ENCODE results near the gene COX5A. TPM values are rescaled to one million over a fixed set of nuclear protein-coding genes. Genes with fewer than 3 reads are reported as not detected.

Gene COX5A
- total and polyA plus RNA-seq, 5 donors from 2014 or later, result 91.8 to 512 (median 426) TPM

DNA sequence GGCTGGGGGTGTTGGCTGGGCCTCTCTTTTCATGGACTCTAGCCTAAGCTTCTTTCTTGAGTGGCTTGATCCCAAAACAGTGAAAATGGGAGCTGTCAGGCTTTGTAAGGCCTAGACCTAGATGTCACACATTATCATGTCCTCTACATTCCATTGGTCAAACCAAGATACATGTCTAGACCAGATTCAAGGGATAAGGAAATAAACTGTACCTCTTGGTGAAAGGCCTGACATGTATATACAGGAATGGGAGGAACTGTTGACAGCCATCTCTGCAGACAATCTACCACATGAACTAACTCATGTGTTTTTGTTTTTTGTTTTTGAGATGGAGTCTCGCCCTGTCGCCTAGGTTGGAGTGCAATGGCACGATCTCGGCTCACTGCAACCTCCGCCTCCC, 29.8 kb upstream of the COX5A start:
- Mint-ChIP-seq H3K27me3 (peaks cover 4% of the 10 kb centered on the region), H3K27ac (no peak overlapping the region)

DNA sequence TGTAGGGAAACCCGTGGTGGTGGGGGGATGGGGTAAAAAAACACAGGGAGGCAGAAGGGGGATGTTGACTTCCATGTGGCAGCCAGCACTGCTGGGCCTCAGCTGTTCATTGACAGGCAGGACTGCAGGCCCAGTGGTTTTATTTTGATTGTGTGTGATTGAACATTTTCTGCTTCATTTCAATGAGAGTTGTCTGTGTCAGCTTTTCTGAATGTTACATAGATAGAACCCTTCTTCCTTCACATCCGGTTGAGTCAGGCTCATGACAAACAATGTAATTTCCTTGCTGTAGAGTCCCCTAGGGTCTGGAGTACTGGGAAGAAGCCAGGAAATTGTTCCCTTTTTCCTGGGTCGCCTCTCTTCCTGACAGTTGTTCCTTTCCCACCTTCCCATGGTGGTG, 26.9 kb upstream of the COX5A start:
- H3K4me1 ChIP-seq (ENCODE audit: control insufficient read depth, insufficient read depth, low read length, poor library complexity, severe bottlenecking), result no peaks in the 10 kb centered on the region
- no peaks in the 10 kb centered on the region for H3K9me3 ChIP-seq (ENCODE audit: control insufficient read depth in 2 of 2, low read length in 2 of 2)
- no peak overlapping the region for H3K4me3 ChIP-seq (ENCODE audit: low read depth, low read length)
- no peak overlapping the region for H3K27ac Mint-ChIP-seq
- no peaks in the 10 kb centered on the region for H3K9me3 Mint-ChIP-seq
- peaks cover 0 to 4% (median 0%) of the 10 kb centered on the region in 4 donors for H3K4me1 Mint-ChIP-seq
- H3K36me3 Mint-ChIP-seq, result no peaks in the 10 kb centered on the region
- no peak overlapping the region for H3K4me3 Mint-ChIP-seq
- H3K27me3 ChIP-seq (ENCODE audit: control insufficient read depth, insufficient read depth, low read length), result peaks cover 10% of the 10 kb centered on the region
- no peaks in the 10 kb centered on the region for H3K36me3 ChIP-seq (ENCODE audit: control insufficient read depth, insufficient read depth, low read length)
- DNase-seq, result no peak
- no peak for ATAC-seq (ENCODE audit: low read depth in 2 of 2)
- H3K27ac ChIP-seq (ENCODE audit: insufficient read depth, low read length, poor library complexity, severe bottlenecking), result no peak overlapping the region
- H3K27me3 Mint-ChIP-seq, result peaks cover 21% of the 10 kb centered on the region

More for the DNA sequence above, 29.8 kb upstream of the COX5A start:
- no peak for ATAC-seq (ENCODE audit: low read depth in 2 of 2)
- H3K4me1 Mint-ChIP-seq, result peaks cover 0 to 4% (median 0%) of the 10 kb centered on the region in 4 donors
- DNase-seq, result no peak
- Histone ChIP-seq H3K27me3 (ENCODE audit: control insufficient read depth, insufficient read depth, low read length) (no peaks in the 10 kb centered on the region), H3K27ac (ENCODE audit: insufficient read depth, low read length, poor library complexity, severe bottlenecking) (no peak overlapping the region), H3K36me3 (ENCODE audit: control insufficient read depth, insufficient read depth, low read length) (no peaks in the 10 kb centered on the region), H3K9me3 (ENCODE audit: control insufficient read depth in 2 of 2, low read length in 2 of 2) (no peaks in the 10 kb centered on the region), H3K4me1 (ENCODE audit: control insufficient read depth, insufficient read depth, low read length, poor library complexity, severe bottlenecking) (no peaks in the 10 kb centered on the region), H3K4me3 (ENCODE audit: low read depth, low read length) (no peak overlapping the region)
- H3K36me3 Mint-ChIP-seq, result no peaks in the 10 kb centered on the region
- no peak overlapping the region for H3K4me3 Mint-ChIP-seq
- H3K9me3 Mint-ChIP-seq, result no peaks in the 10 kb centered on the region

DNA sequence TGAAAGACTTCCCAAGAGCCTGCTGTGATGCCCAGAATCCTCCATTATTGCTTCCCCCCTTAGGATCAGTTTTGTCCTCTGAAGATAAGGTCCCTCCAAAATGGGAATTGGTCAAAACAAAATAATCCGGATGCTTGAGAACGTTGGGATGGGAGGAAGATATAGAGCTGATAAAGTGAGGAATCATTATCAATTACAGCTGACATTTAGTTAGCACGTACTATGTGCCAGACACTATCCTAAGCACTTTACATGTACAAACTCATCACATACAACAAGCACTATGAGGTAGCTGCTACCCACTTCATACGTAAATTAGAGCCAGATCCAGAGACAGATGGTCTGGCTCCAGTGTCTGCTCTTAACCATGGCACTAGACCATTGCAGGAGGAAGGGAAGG, 25.3 kb upstream of the COX5A start:
- H3K9me3 ChIP-seq (ENCODE audit: control insufficient read depth in 2 of 2, low read length in 2 of 2), result no peaks in the 10 kb centered on the region
- peaks cover 37% of the 10 kb centered on the region for H3K27me3 Mint-ChIP-seq
- no peak for ATAC-seq (ENCODE audit: low read depth in 2 of 2)
- H3K9me3 Mint-ChIP-seq, result peaks cover 0 to 4% (median 0%) of the 10 kb centered on the region in 7 donors
- H3K27ac Mint-ChIP-seq, result peak overlapping the region in 1 of 3 donors; percentile 18
- no peak overlapping the region for H3K27ac ChIP-seq (ENCODE audit: insufficient read depth, low read length, poor library complexity, severe bottlenecking)
- H3K36me3 ChIP-seq (ENCODE audit: control insufficient read depth, insufficient read depth, low read length), result no peaks in the 10 kb centered on the region
- H3K4me1 Mint-ChIP-seq, result peaks cover 2 to 10% (median 6%) of the 10 kb centered on the region in 4 donors
- no peak overlapping the region for H3K4me3 Mint-ChIP-seq
- peaks cover 7% of the 10 kb centered on the region for H3K4me1 ChIP-seq (ENCODE audit: control insufficient read depth, insufficient read depth, low read length, poor library complexity, severe bottlenecking)
- no peak overlapping the region for H3K4me3 ChIP-seq (ENCODE audit: low read depth, low read length)
- DNase-seq, result no peak
- peaks cover 12% of the 10 kb centered on the region for H3K27me3 ChIP-seq (ENCODE audit: control insufficient read depth, insufficient read depth, low read length)
- H3K36me3 Mint-ChIP-seq, result no peaks in the 10 kb centered on the region

DNA sequence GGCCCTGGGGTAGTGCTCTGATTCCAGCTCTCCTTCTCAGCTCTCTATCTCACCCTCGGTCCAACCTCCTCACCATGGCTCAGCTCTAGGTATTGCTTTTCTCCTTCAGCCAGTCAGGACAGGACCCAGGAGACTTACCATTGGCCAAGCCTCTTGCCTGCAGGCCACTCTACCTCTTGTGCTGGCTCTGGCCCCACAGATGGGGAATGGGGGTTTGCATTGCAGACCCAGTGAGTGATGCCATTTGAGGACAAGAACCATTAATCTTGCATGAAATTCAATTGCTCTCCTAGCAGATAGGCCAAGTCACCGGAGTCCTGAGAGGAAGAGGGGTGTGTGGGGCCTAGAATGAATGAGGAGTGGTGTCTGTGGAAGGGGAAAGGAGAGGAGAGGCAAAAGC, 24.8 kb upstream of the COX5A start:
- DNase-seq, result no peak
- Histone ChIP-seq H3K27ac (ENCODE audit: insufficient read depth, low read length, poor library complexity, severe bottlenecking) (no peak overlapping the region), H3K9me3 (ENCODE audit: control insufficient read depth in 2 of 2, low read length in 2 of 2) (no peaks in the 10 kb centered on the region), H3K27me3 (ENCODE audit: control insufficient read depth, insufficient read depth, low read length) (peaks cover 15% of the 10 kb centered on the region), H3K36me3 (ENCODE audit: control insufficient read depth, insufficient read depth, low read length) (no peaks in the 10 kb centered on the region), H3K4me3 (ENCODE audit: low read depth, low read length) (no peak overlapping the region), H3K4me1 (ENCODE audit: control insufficient read depth, insufficient read depth, low read length, poor library complexity, severe bottlenecking) (peaks cover 12% of the 10 kb centered on the region)
- ATAC-seq (ENCODE audit: low read depth in 2 of 2), result no peak
- Mint-ChIP-seq H3K9me3 (peaks cover 0 to 4% (median 0%) of the 10 kb centered on the region in 7 donors), H3K27ac (no peak overlapping the region), H3K4me1 (peaks cover 4 to 16% (median 6%) of the 10 kb centered on the region in 4 donors), H3K36me3 (no peaks in the 10 kb centered on the region), H3K4me3 (peak overlapping the region in 1 of 4 donors; percentile 70), H3K27me3 (peaks cover 43% of the 10 kb centered on the region)

DNA sequence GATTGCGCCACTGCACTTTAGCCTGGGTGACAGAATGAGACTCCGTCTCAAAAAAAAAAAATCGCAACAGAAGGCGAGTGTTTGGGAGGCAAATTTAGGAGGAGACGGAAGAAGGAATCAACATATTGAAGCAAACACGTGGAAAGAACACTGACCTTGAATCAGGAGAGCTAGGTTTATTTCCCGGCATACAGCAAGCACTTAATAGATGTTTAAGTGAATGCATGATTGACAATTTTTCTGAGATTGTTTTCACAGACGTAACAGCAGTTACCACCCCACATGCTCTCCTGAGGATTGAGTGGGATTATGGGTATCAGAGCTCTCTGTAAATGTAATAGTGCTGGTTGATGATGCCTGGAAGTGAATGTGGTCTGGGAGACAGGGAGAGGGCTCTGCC, 24.3 kb upstream of the COX5A start:
- no peak for ATAC-seq (ENCODE audit: low read depth in 2 of 2)
- Mint-ChIP-seq H3K9me3 (peaks cover 0 to 4% (median 0%) of the 10 kb centered on the region in 7 donors), H3K4me1 (peaks cover 4 to 19% (median 6%) of the 10 kb centered on the region in 4 donors), H3K4me3 (no peak overlapping the region), H3K27me3 (peaks cover 46% of the 10 kb centered on the region), H3K36me3 (no peaks in the 10 kb centered on the region), H3K27ac (no peak overlapping the region)
- Histone ChIP-seq H3K9me3 (ENCODE audit: control insufficient read depth in 2 of 2, low read length in 2 of 2) (no peaks in the 10 kb centered on the region), H3K36me3 (ENCODE audit: control insufficient read depth, insufficient read depth, low read length) (no peaks in the 10 kb centered on the region), H3K27ac (ENCODE audit: insufficient read depth, low read length, poor library complexity, severe bottlenecking) (no peak overlapping the region), H3K4me1 (ENCODE audit: control insufficient read depth, insufficient read depth, low read length, poor library complexity, severe bottlenecking) (peaks cover 17% of the 10 kb centered on the region), H3K4me3 (ENCODE audit: low read depth, low read length) (no peak overlapping the region), H3K27me3 (ENCODE audit: control insufficient read depth, insufficient read depth, low read length) (peaks cover 15% of the 10 kb centered on the region)
- no peak for DNase-seq

DNA sequence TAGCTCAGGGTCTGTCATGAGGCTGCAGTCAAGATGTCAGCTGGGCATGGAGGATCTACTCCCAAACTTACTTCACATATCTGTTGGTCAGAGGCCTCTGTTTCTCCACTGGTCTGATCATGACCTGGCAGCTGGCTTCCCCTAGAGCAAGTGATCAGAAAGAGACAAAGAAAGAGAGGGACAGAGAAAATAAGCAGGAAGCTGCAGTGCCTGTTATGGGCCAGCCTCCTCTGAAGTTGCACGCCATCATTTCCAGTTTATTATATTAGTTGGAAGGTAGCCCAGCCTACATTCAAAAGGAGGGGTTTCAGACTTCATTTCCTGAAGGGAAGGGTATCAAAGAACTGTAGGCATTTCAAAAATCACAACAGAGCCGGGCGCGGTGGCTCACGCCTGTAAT, 23.7 kb upstream of the COX5A start:
- H3K36me3 ChIP-seq (ENCODE audit: control insufficient read depth, insufficient read depth, low read length), result no peaks in the 10 kb centered on the region
- Mint-ChIP-seq H3K27ac (no peak overlapping the region), H3K27me3 (peaks cover 51% of the 10 kb centered on the region), H3K9me3 (peaks cover 0 to 4% (median 0%) of the 10 kb centered on the region in 7 donors), H3K36me3 (no peaks in the 10 kb centered on the region), H3K4me1 (peaks cover 4 to 19% (median 6%) of the 10 kb centered on the region in 4 donors), H3K4me3 (no peak overlapping the region)
- H3K27ac ChIP-seq (ENCODE audit: insufficient read depth, low read length, poor library complexity, severe bottlenecking), result no peak overlapping the region
- ATAC-seq (ENCODE audit: low read depth in 2 of 2), result no peak
- DNase-seq, result no peak
- H3K9me3 ChIP-seq (ENCODE audit: control insufficient read depth in 2 of 2, low read length in 2 of 2), result no peaks in the 10 kb centered on the region
- H3K4me1 ChIP-seq (ENCODE audit: control insufficient read depth, insufficient read depth, low read length, poor library complexity, severe bottlenecking), result peaks cover 23% of the 10 kb centered on the region
- peaks cover 15% of the 10 kb centered on the region for H3K27me3 ChIP-seq (ENCODE audit: control insufficient read depth, insufficient read depth, low read length)
- H3K4me3 ChIP-seq (ENCODE audit: low read depth, low read length), result no peak overlapping the region

DNA sequence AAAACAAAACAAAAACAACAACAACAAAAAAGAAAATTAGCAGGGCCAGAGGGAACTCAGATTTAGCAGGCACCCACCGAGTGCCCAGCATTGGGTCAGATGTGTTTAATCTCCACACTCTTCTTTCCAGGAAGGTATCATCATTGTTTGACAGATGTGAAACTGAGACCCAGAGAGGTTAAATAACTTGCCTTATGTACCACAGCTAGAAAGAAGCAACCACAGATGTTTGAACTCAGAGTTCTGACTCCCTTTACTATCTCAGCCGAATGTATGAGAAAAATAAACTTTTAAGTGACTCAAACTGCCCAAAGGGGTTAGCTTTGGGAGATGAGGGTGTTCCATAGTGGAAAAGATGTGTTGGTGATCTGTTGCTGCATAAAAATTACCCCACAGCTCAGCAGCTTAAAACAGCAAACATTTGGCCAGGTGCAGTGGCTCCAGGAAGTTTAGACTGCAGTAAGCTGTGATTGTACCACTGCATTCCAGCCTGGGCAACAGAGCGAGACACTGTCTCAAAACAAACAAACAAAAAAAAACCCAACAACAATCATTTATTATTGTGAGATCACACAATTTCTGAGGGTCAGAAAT, 23.2 kb upstream of the COX5A start:
- no peak overlapping the region for H3K4me3 Mint-ChIP-seq
- peaks cover 4 to 19% (median 6%) of the 10 kb centered on the region in 4 donors for H3K4me1 Mint-ChIP-seq
- no peak overlapping the region for H3K4me3 ChIP-seq (ENCODE audit: low read depth, low read length)
- peak overlapping the region in 1 of 3 donors; percentile 61 for H3K27ac Mint-ChIP-seq
- H3K27me3 Mint-ChIP-seq, result peaks cover 51% of the 10 kb centered on the region
- peaks cover 15% of the 10 kb centered on the region for H3K27me3 ChIP-seq (ENCODE audit: control insufficient read depth, insufficient read depth, low read length)
- no peaks in the 10 kb centered on the region for H3K9me3 ChIP-seq (ENCODE audit: control insufficient read depth in 2 of 2, low read length in 2 of 2)
- ATAC-seq (ENCODE audit: low read depth in 2 of 2) (no peak), DNase-seq (no peak)
- no peaks in the 10 kb centered on the region for H3K36me3 Mint-ChIP-seq
- peaks cover 0 to 4% (median 0%) of the 10 kb centered on the region in 7 donors for H3K9me3 Mint-ChIP-seq
- H3K27ac ChIP-seq (ENCODE audit: insufficient read depth, low read length, poor library complexity, severe bottlenecking), result no peak overlapping the region
- peaks cover 28% of the 10 kb centered on the region for H3K4me1 ChIP-seq (ENCODE audit: control insufficient read depth, insufficient read depth, low read length, poor library complexity, severe bottlenecking)
- no peaks in the 10 kb centered on the region for H3K36me3 ChIP-seq (ENCODE audit: control insufficient read depth, insufficient read depth, low read length)

DNA sequence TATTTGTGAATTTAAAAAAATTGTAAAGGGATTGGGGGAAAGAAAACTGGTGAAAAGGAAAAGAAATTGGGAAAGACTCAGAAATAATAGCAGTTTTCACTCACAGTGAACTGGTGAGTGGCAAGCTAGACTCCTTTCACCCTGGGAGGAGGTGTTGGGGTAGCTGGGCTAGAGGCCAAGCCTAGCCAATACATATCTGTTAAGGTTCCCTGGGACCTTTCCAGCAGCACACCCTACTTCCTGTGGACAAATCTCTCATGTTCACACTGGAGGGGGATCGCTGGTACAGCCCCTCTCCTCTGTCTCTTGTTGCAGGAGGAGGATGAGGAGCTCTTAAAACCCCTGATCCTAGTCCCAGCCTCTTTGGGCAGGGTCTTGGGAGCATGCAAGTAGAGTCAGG, 22.4 kb upstream of the COX5A start:
- Histone ChIP-seq H3K9me3 (ENCODE audit: control insufficient read depth in 2 of 2, low read length in 2 of 2) (no peaks in the 10 kb centered on the region), H3K36me3 (ENCODE audit: control insufficient read depth, insufficient read depth, low read length) (no peaks in the 10 kb centered on the region), H3K27me3 (ENCODE audit: control insufficient read depth, insufficient read depth, low read length) (peaks cover 15% of the 10 kb centered on the region), H3K4me3 (ENCODE audit: low read depth, low read length) (no peak overlapping the region), H3K4me1 (ENCODE audit: control insufficient read depth, insufficient read depth, low read length, poor library complexity, severe bottlenecking) (peaks cover 35% of the 10 kb centered on the region), H3K27ac (ENCODE audit: insufficient read depth, low read length, poor library complexity, severe bottlenecking) (no peak overlapping the region)
- Mint-ChIP-seq H3K4me3 (no peak overlapping the region), H3K36me3 (no peaks in the 10 kb centered on the region), H3K4me1 (peaks cover 3 to 23% (median 7%) of the 10 kb centered on the region in 4 donors), H3K27ac (no peak overlapping the region), H3K27me3 (peaks cover 51% of the 10 kb centered on the region), H3K9me3 (peaks cover 0 to 4% (median 0%) of the 10 kb centered on the region in 7 donors)
- no peak for DNase-seq
- no peak for ATAC-seq (ENCODE audit: low read depth in 2 of 2)

All from CD4-positive, CD25-positive, alpha-beta regulatory T cell (primary cell).